Parathyroid adenoma (tissue), 2 donors: ENCODE data around the gene SLC15A1.

ENCODE experiments used
- H2AFZ ChIP-seq: fragments of 300-600 bp; sonication (generic); one replicate; pipeline ENCODE4 v1.7.0; 2017; ENCODE audit warnings: antibody characterized with exemption, mild to moderate bottlenecking
- H3K27ac ChIP-seq: fragments of 300-600 bp; sonication (generic); one replicate; pipeline ENCODE4 v1.7.0; 2017
- H3K27me3 ChIP-seq: fragments of 300-600 bp; sonication (generic); one replicate; pipeline ENCODE4 v1.7.0; 2017; ENCODE audit warnings: low read length; ENCODE audit not compliant: control insufficient read depth, insufficient read depth
- H3K36me3 ChIP-seq: fragments of 300-600 bp; sonication (generic); one replicate; pipeline ENCODE4 v1.7.0; 2017; ENCODE audit warnings: low read length; ENCODE audit not compliant: control insufficient read depth, insufficient read depth
- H3K4me1 ChIP-seq: fragments of 300-600 bp; sonication (generic); one replicate; pipeline ENCODE4 v1.7.0; 2017; ENCODE audit warnings: control low read depth
- H3K4me2 ChIP-seq: fragments of 300-600 bp; sonication (generic); one replicate; pipeline ENCODE4 v1.7.0; 2017; ENCODE audit warnings: low read length
- H3K4me3 ChIP-seq: fragments of 300-600 bp; sonication (generic); one replicate; pipeline ENCODE4 v1.7.0; 2017; ENCODE audit warnings: low read depth, low read length
- H3K79me2 ChIP-seq: fragments of 300-600 bp; sonication (generic); one replicate; pipeline ENCODE4 v1.7.0; 2017; ENCODE audit warnings: control low read depth
- H3K9ac ChIP-seq: fragments of 300-600 bp; sonication (generic); one replicate; pipeline ENCODE4 v1.7.0; 2017; ENCODE audit warnings: mild to moderate bottlenecking
- H3K9me3 ChIP-seq: fragments of 300-600 bp; sonication (generic); one replicate; pipeline ENCODE4 v1.7.0; 2017; ENCODE audit warnings: low read length; ENCODE audit not compliant: control insufficient read depth
- TF ChIP-seq, protein P1 (sequence below): fragments of 300-600 bp; sonication (generic); IDR thresholded peaks from one replicate; pipeline ENCODE4 v1.7.0; 2017; ENCODE audit warnings: antibody characterized with exemption, mild to moderate bottlenecking
- donor health status: primary hyperparathyroidism.

Gene SLC15A1

DNA sequence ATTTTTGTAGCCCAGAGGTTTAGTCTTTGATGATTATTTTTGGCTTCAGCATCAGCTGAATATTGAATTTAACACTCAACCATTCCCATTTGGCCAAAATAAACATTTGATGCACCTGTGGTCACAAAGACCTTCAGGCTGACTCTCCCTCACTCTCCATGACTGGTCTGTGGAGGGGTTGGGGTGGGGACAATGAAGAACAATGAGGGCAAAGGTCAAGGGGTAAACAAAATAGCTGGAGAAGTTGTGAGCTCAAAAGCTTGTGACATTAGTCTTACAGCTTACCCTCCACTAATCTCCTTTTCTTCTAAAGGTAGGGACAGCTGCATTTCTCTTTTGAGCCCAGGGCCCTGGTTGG is 86.9 kb downstream of the SLC15A1 start:
- Histone ChIP-seq H3K9me3 (no peaks in the 10 kb centered on the region), H3K27ac (no peak overlapping the region), H3K79me2 (no peaks in the 10 kb centered on the region), H2AFZ (no peak overlapping the region), H3K4me3 (no peak overlapping the region), H3K36me3 (no peaks in the 10 kb centered on the region), H3K4me2 (no peak overlapping the region), H3K27me3 (no peaks in the 10 kb centered on the region), H3K4me1 (no peaks in the 10 kb centered on the region), H3K9ac (no peak overlapping the region)
- TF ChIP-seq, protein P1, sequence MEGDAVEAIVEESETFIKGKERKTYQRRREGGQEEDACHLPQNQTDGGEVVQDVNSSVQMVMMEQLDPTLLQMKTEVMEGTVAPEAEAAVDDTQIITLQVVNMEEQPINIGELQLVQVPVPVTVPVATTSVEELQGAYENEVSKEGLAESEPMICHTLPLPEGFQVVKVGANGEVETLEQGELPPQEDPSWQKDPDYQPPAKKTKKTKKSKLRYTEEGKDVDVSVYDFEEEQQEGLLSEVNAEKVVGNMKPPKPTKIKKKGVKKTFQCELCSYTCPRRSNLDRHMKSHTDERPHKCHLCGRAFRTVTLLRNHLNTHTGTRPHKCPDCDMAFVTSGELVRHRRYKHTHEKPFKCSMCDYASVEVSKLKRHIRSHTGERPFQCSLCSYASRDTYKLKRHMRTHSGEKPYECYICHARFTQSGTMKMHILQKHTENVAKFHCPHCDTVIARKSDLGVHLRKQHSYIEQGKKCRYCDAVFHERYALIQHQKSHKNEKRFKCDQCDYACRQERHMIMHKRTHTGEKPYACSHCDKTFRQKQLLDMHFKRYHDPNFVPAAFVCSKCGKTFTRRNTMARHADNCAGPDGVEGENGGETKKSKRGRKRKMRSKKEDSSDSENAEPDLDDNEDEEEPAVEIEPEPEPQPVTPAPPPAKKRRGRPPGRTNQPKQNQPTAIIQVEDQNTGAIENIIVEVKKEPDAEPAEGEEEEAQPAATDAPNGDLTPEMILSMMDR, result no peak

DNA sequence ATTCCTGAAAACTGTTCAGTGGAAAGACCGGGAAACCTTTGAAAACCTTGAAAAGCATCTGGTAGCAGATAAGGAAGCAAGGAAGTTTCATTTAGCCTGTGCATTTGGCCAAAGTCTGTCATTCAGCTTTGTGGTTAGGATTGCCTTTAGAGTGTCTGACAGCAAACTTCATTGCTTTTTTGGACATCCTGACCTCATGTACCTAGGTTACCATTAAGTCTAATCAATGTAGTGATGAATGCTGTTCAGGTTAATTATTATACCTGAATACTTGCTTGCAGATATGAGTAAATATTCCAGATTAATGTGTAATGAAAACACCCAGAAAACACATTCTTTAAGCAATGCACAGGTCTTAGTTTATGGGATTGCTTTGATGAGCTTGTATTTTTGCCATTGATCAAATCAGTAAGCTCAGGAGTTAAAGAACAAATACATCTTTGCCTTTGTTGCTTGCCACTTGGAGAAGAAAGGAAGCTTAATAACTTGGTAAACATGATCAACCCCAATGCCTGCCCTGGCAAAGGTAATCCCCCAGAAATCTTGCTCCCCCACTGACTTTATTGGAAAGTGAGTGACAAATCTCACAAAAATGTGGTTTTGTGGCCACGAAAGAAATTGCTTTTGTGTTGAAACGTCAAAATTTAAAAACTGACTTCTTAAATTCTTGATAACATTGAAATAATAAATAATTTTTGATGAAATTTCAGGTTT is 87.4 kb downstream of the SLC15A1 start:
- H3K27me3 ChIP-seq, result no peaks in the 10 kb centered on the region
- H3K4me1 ChIP-seq, result no peaks in the 10 kb centered on the region
- no peaks in the 10 kb centered on the region for H3K36me3 ChIP-seq
- H3K27ac ChIP-seq, result no peak overlapping the region
- TF ChIP-seq, protein P1, result no peak
- no peak overlapping the region for H3K4me3 ChIP-seq
- H2AFZ ChIP-seq, result no peak overlapping the region
- no peaks in the 10 kb centered on the region for H3K79me2 ChIP-seq
- no peaks in the 10 kb centered on the region for H3K9me3 ChIP-seq
- no peak overlapping the region for H3K4me2 ChIP-seq
- no peak overlapping the region for H3K9ac ChIP-seq

DNA sequence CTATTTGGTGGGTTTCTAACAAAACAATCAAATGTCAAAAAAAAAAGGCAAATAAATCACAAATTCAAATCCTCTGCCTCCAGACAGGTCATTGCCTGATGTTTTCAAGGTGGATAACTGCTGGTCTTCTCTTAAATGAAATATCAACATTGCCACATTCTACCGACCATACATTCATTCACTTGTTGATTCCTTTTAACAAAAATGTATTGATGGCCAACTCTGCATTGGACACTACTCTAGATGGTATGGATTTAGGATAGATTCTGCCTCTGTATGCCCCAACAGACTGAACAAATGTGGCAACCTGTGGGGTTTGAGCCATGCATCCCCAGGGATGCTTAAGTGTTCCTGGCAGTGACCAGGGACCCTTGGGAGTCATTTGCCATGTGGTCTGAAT is 88.0 kb downstream of the SLC15A1 start:
- no peaks in the 10 kb centered on the region for H3K9me3 ChIP-seq
- H3K9ac ChIP-seq, result no peak overlapping the region
- TF ChIP-seq, protein P1, result no peak
- no peaks in the 10 kb centered on the region for H3K79me2 ChIP-seq
- H3K27ac ChIP-seq, result no peak overlapping the region
- H3K4me1 ChIP-seq, result no peaks in the 10 kb centered on the region
- no peak overlapping the region for H2AFZ ChIP-seq
- H3K4me2 ChIP-seq, result no peak overlapping the region
- H3K4me3 ChIP-seq, result no peak overlapping the region
- no peaks in the 10 kb centered on the region for H3K36me3 ChIP-seq
- H3K27me3 ChIP-seq, result no peaks in the 10 kb centered on the region

DNA sequence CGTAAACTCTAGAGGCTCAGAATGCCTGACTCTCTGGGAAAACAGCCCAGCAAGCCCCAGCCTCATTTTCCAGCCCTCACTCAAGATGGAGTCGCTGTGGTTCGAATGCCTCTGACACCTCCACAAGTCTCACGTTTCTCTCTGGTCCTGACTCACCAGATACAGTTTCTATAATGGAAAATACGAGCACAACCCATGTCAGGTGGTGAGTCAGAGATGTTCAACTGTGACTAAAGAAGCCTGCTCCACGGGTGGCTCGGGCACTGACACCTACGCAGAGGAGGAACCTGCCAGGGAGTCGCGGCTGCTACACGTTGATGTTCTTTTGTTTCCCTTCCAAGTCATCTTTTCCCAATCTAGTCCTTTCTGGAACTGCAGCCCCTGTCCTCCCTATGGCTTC is 88.4 kb downstream of the SLC15A1 start:
- Histone ChIP-seq H3K4me2 (no peak overlapping the region), H3K9ac (no peak overlapping the region), H2AFZ (no peak overlapping the region), H3K4me3 (no peak overlapping the region), H3K9me3 (no peaks in the 10 kb centered on the region), H3K27me3 (no peaks in the 10 kb centered on the region), H3K27ac (no peak overlapping the region), H3K79me2 (no peaks in the 10 kb centered on the region), H3K36me3 (no peaks in the 10 kb centered on the region), H3K4me1 (no peaks in the 10 kb centered on the region)
- TF ChIP-seq, protein P1, result no peak

DNA sequence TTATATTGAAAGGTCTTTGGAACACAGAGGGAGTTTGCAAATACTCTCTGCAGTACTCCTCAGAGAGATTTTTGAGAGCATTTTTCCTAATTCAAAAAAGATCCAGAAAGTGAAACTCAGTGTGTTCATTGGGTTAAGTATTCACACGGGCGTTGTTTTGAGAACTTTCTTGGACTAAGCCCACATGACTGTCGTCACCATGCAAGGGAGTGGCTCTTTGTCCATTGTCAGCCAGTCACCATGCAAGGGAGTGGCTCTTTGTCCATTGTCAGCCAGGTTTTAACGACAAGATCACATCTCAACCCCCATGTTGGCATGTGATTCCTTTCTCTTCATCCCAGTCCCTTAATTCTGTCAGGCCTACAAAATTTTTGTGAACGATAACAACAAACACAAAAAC is 94.3 kb downstream of the SLC15A1 start:
- Histone ChIP-seq H3K4me3 (no peak overlapping the region), H3K9ac (no peak overlapping the region), H3K4me1 (no peaks in the 10 kb centered on the region), H3K79me2 (no peaks in the 10 kb centered on the region), H3K27me3 (no peaks in the 10 kb centered on the region), H2AFZ (no peak overlapping the region), H3K9me3 (no peaks in the 10 kb centered on the region), H3K4me2 (no peak overlapping the region), H3K27ac (no peak overlapping the region), H3K36me3 (no peaks in the 10 kb centered on the region)
- TF ChIP-seq, protein P1, result no peak
